Measurements from ENCODE around the gene TGM4.

DNA sequence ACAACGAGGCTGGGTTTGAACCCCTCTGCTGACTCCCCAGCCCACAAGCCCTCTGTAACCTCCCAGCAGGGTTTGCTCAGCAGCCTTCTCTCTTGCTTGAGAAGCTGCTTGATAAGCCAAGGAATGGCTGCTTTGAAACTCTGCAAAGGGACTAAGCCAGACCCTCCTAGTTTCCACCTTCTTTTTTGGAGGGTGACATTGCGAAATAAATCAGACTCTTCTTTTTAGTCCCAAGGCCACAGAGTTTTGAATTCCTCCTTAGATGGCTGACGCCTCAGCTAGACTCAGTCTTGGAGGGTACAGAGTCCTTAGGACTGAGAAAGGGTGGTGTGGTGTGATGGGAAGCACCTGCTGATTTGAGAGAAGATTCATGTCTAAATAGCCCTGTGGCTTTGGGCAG lies 1.2 kb downstream of the TGM4 start:
- TF ChIP-seq POLR2A (IDR thresholded peaks at IDR 0.05) (no peak), POLR2AphosphoS5 (IDR thresholded peaks at IDR 0.05) (no peak)
- TF ChIP-seq, protein P1, sequence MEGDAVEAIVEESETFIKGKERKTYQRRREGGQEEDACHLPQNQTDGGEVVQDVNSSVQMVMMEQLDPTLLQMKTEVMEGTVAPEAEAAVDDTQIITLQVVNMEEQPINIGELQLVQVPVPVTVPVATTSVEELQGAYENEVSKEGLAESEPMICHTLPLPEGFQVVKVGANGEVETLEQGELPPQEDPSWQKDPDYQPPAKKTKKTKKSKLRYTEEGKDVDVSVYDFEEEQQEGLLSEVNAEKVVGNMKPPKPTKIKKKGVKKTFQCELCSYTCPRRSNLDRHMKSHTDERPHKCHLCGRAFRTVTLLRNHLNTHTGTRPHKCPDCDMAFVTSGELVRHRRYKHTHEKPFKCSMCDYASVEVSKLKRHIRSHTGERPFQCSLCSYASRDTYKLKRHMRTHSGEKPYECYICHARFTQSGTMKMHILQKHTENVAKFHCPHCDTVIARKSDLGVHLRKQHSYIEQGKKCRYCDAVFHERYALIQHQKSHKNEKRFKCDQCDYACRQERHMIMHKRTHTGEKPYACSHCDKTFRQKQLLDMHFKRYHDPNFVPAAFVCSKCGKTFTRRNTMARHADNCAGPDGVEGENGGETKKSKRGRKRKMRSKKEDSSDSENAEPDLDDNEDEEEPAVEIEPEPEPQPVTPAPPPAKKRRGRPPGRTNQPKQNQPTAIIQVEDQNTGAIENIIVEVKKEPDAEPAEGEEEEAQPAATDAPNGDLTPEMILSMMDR (IDR thresholded peaks at IDR 0.05), result no peak

Data from breast epithelium (tissue), 3 donors.